Measurements from ENCODE around the gene PLA2G3. TPM values are rescaled to one million over a fixed set of nuclear protein-coding genes. Genes with fewer than 3 reads are reported as not detected.

PLA2G3 gene
- total RNA-seq, 1 donor from 2014 or later = 1.3 TPM

GRCh38 chr22:31106001-31106571, 34.2 kb downstream of the PLA2G3 start:
- Mint-ChIP-seq H3K27ac (ENCODE audit: unreplicated experiment) (no peak overlapping the region), H3K9me3 (ENCODE audit: unreplicated experiment) (peaks cover 9% of the 10 kb centered on the region), H3K4me1 (ENCODE audit: low read depth, unreplicated experiment) (peaks cover 3% of the 10 kb centered on the region), H3K27me3 (ENCODE audit: unreplicated experiment) (peaks cover 15% of the 10 kb centered on the region), H3K4me3 (ENCODE audit: unreplicated experiment) (peak overlapping the region; percentile 91), H3K36me3 (ENCODE audit: unreplicated experiment) (no peaks in the 10 kb centered on the region)
- TF ChIP-seq CTCF (IDR thresholded peaks at IDR 0.05; ENCODE audit: partially characterized antibody, unreplicated experiment) = no peak
- no peak for DNase-seq

GRCh38 chr22:31105282-31105929, 34.9 kb downstream of the PLA2G3 start:
- no peak for DNase-seq
- Mint-ChIP-seq H3K36me3 (ENCODE audit: unreplicated experiment) (no peaks in the 10 kb centered on the region), H3K27me3 (ENCODE audit: unreplicated experiment) (peaks cover 15% of the 10 kb centered on the region), H3K9me3 (ENCODE audit: unreplicated experiment) (peaks cover 9% of the 10 kb centered on the region), H3K4me1 (ENCODE audit: low read depth, unreplicated experiment) (peaks cover 3% of the 10 kb centered on the region), H3K27ac (ENCODE audit: unreplicated experiment) (no peak overlapping the region), H3K4me3 (ENCODE audit: unreplicated experiment) (peak overlapping the region; percentile 59)
- TF ChIP-seq CTCF (IDR thresholded peaks at IDR 0.05; ENCODE audit: partially characterized antibody, unreplicated experiment) = no peak

- Mint-ChIP-seq H3K27ac (ENCODE audit: unreplicated experiment) (no peak overlapping the region), H3K36me3 (ENCODE audit: unreplicated experiment) (no peaks in the 10 kb centered on the region), H3K9me3 (ENCODE audit: unreplicated experiment) (peaks cover 9% of the 10 kb centered on the region), H3K4me3 (ENCODE audit: unreplicated experiment) (no peak overlapping the region), H3K4me1 (ENCODE audit: low read depth, unreplicated experiment) (peaks cover 3% of the 10 kb centered on the region), H3K27me3 (ENCODE audit: unreplicated experiment) (peaks cover 15% of the 10 kb centered on the region)
- peak; percentile 73 for DNase-seq
- peak; percentile 70 for TF ChIP-seq CTCF (IDR thresholded peaks at IDR 0.05; ENCODE audit: partially characterized antibody, unreplicated experiment)
These were observed 35.4 kb downstream of the PLA2G3 start for GRCh38 chr22:31104869-31105268.

GRCh38 chr22:31103899-31104694, 36.2 kb downstream of the PLA2G3 start:
- TF ChIP-seq CTCF (IDR thresholded peaks at IDR 0.05; ENCODE audit: partially characterized antibody, unreplicated experiment) = no peak
- Mint-ChIP-seq H3K9me3 (ENCODE audit: unreplicated experiment) (peaks cover 9% of the 10 kb centered on the region), H3K4me1 (ENCODE audit: low read depth, unreplicated experiment) (peaks cover 3% of the 10 kb centered on the region), H3K27ac (ENCODE audit: unreplicated experiment) (no peak overlapping the region), H3K27me3 (ENCODE audit: unreplicated experiment) (peaks cover 15% of the 10 kb centered on the region), H3K36me3 (ENCODE audit: unreplicated experiment) (no peaks in the 10 kb centered on the region), H3K4me3 (ENCODE audit: unreplicated experiment) (no peak overlapping the region)
- no peak for DNase-seq
